ENCODE data around the gene CDKN1B. TPM values are rescaled to one million over a fixed set of nuclear protein-coding genes. Genes with fewer than 3 reads are reported as not detected.

Gene CDKN1B
- total and polyA plus RNA-seq, 2 of the 4 experiments (the other 2 are of a cell fraction): 13.9 to 17.4 TPM

DNA sequence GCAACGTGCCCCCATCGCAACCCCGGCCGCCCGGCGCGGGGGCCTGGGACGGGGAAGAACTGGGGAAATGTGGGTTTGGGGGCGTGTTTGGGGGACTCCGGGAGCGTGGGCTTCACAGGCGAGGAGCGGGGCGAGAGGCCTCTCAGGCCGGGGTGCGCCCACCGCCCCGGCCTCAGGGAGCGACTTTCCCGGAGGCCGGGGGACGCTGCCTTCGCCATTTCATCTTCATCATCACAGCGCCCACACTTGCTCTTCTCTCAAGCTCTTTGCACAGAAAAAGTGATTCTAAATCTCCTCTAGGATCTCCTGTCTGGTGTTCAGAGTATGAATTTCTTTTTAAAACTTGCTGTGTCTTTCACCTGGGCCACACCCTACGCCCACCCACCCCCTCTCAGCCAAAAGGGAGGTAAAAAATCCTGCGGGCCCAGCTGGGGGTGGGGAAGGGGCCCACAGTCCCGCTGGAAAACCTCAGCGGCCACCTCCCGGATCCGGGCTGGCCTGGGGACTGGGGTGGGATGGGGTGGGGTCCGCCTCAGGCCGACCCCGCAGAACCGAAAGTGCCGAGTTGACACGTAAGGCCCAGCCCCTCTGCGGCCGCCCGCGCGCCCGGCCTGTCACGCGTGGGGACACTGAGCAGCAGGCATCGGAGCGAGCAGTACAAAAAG, 7.4 kb downstream of the CDKN1B start:
- no TSS peak for BruUV-seq (replicated peaks)
- H3K79me1 ChIP-seq (ENCODE audit: low read depth in 1 of 2, low read length in 2 of 2): peaks cover 3 to 28% of the 10 kb centered on the region in 2 experiments
- ChIA-PET POLR2A (ENCODE audit: unreplicated experiment) (interaction anchor here (0.7 to 1.2 kb wide), 2 partner anchors 10 to 284 kb away, joined by 3 to 5 read pairs; no protein-coding TSS in a partner anchor), CTCF (interaction anchor here (0.9 kb wide), 1 partner anchor 12 kb away, joined by 8 read pairs; no protein-coding TSS in a partner anchor)
- intact Hi-C loops (cut with micrococcal nuclease) (loop anchor here (1.0 to 10.0 kb wide), 6 partner anchors 7 to 1440 kb away; partner anchors contain the start of genes CDKN1B and EMP1), in situ Hi-C loops (cut with MboI; ENCODE audit: low sequenced_read_pairs) (loop anchor here (25.0 kb wide), 1 partner anchor 1012 kb away; no protein-coding TSS in a partner anchor), dilution Hi-C loops (cut with HindIII; ENCODE audit: low sequenced_read_pairs, unreplicated experiment) (no loop called here)
- H4K8ac ChIP-seq (ENCODE audit: low read depth in 2 of 2, low read length in 2 of 2): peak overlapping the region; percentile 75 to 88
- peak overlapping the region; percentile 99 for H3K4me2 ChIP-seq (ENCODE audit: low read depth, low read length)
- H3K56ac ChIP-seq (ENCODE audit: extremely low read depth, insufficient read depth, low read length): peak overlapping the region; percentile 98
- H3K9me1 ChIP-seq (ENCODE audit: insufficient read depth, low read length): peaks cover 2% of the 10 kb centered on the region; the same call in 1 of the 2 replicates
- H3K36me3 ChIP-seq (ENCODE audit: control insufficient read depth, insufficient read depth, low read length): peaks cover 11% of the 10 kb centered on the region
- H3K27me3 ChIP-seq (ENCODE audit: control insufficient read depth, insufficient read depth, low read length): no peaks in the 10 kb centered on the region
- H3K4me1 ChIP-seq (ENCODE audit: control insufficient read depth, insufficient read depth, low read length): no peaks in the 10 kb centered on the region; the same call in 1 of the 2 replicates
- peak overlapping the region; percentile 90 for H3K14ac ChIP-seq (replicated peaks; ENCODE audit: low read depth, low read length)
- H4K5ac ChIP-seq (ENCODE audit: low read depth, low read length): peak overlapping the region; percentile 70
- H3K18ac ChIP-seq (ENCODE audit: low read depth, low read length): peak overlapping the region; percentile 62
- no peaks in the 10 kb centered on the region for H3K9me3 ChIP-seq (ENCODE audit: control insufficient read depth, insufficient read depth, low read length)
- peaks cover 8% of the 10 kb centered on the region; the same call in 1 of the 2 replicates for H4K20me1 ChIP-seq (ENCODE audit: insufficient read depth, low read length)
- 0% methylated on average over 14 of the region's 46 CpGs; no CpG with 5 or more reads in 1 of the 2 experiments for WGBS, 2 experiments (ENCODE audit: extremely low coverage in 2 of 2, insufficient read length in 1 of 2)
- DNase-seq (no peak), ATAC-seq (ENCODE audit: low read depth) (peak; percentile 9)
- H2BK120ac ChIP-seq (ENCODE audit: low read depth, low read length): peak overlapping the region; percentile 83
- H2BK5ac ChIP-seq (ENCODE audit: low read depth, low read length, poor library complexity, severe bottlenecking): peak overlapping the region; percentile 99
- peak overlapping the region; percentile 91 for H4K91ac ChIP-seq (ENCODE audit: insufficient read depth, low read depth, low read length)
- peak overlapping the region; percentile 67 for H2AK5ac ChIP-seq (ENCODE audit: low read depth, low read length)
- H3K4me3 ChIP-seq (ENCODE audit: insufficient read depth, low read depth, low read length): peak overlapping the region; percentile 94
- peak overlapping the region; percentile 77 for H3K23ac ChIP-seq (ENCODE audit: low read depth, low read length)
- peak overlapping the region; percentile 48; the same call in 1 of the 3 replicates for H2BK15ac ChIP-seq (ENCODE audit: low read depth, low read length)
- peak overlapping the region; percentile 91 for H2AFZ ChIP-seq (replicated peaks; ENCODE audit: low read length, poor library complexity)
- peak overlapping the region; percentile 99 for H2AK9ac ChIP-seq (replicated peaks; ENCODE audit: low read depth, low read length, poor library complexity)
- H3K27ac ChIP-seq (ENCODE audit: insufficient read depth, low read length): peak overlapping the region; percentile 100
- H2BK20ac ChIP-seq (ENCODE audit: low read depth, low read length): peak overlapping the region; percentile 28; the same call in 1 of the 2 replicates
- peak overlapping the region; percentile 92 for H3K4ac ChIP-seq (ENCODE audit: low read depth, low read length)
- H3K9ac ChIP-seq (ENCODE audit: low read depth, low read length): peak overlapping the region; percentile 96
- TF ChIP-seq BHLHE40 (IDR thresholded peaks at IDR 0.05; ENCODE audit: low read depth, low read length) (no peak), CHD1 (IDR thresholded peaks at IDR 0.05; ENCODE audit: low read depth, low read length) (no peak), MXI1 (IDR thresholded peaks at IDR 0.05; ENCODE audit: borderline replicate concordance, low read depth, low read length) (no peak), RAD21 (IDR thresholded peaks at IDR 0.05; ENCODE audit: low read length) (no peak), USF2 (IDR thresholded peaks at IDR 0.05; ENCODE audit: low read depth, low read length) (no peak), MAFK (IDR thresholded peaks at IDR 0.05; ENCODE audit: low read depth, low read length) (no peak), MAZ (IDR thresholded peaks at IDR 0.05; ENCODE audit: borderline replicate concordance, low read depth, low read length) (no peak), CEBPB (IDR thresholded peaks at IDR 0.05; ENCODE audit: low read depth, low read length) (no peak), NFE2L2 (IDR thresholded peaks at IDR 0.05; ENCODE audit: low read depth, low read length) (no peak), CTCF (conservative IDR thresholded peaks at IDR 0.05; ENCODE audit: low read depth, low read length) (no peak), FOS (IDR thresholded peaks at IDR 0.05; ENCODE audit: low read depth, low read length) (no peak), RCOR1 (IDR thresholded peaks at IDR 0.05; ENCODE audit: insufficient replicate concordance, low read length) (no peak)
- TF ChIP-seq, protein P1, sequence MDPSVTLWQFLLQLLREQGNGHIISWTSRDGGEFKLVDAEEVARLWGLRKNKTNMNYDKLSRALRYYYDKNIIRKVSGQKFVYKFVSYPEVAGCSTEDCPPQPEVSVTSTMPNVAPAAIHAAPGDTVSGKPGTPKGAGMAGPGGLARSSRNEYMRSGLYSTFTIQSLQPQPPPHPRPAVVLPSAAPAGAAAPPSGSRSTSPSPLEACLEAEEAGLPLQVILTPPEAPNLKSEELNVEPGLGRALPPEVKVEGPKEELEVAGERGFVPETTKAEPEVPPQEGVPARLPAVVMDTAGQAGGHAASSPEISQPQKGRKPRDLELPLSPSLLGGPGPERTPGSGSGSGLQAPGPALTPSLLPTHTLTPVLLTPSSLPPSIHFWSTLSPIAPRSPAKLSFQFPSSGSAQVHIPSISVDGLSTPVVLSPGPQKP (IDR thresholded peaks at IDR 0.05; ENCODE audit: borderline replicate concordance, low read depth, low read length): no peak
